PFSK-1 (cell line): ENCODE measurements around the gene RGP1.

Experiments used
- POLR2AphosphoS5 ChIP-seq: IDR thresholded peaks from 2 replicates; pipeline ENCODE4 v1.6.1; 2012; ENCODE audit warnings: low read depth, mild to moderate bottlenecking, control low read depth, low read length, moderate library complexity
- REST ChIP-seq, 2 experiments: IDR thresholded peaks; 2 replicates each; pipeline versions ENCODE4 v1.6.1 to v1.8.0; 2011 to 2012; ENCODE audit warnings: low read depth in 2 of 2, low read length in 2 of 2, control low read depth in 1 of 2, inconsistent platforms in 1 of 2, mild to moderate bottlenecking in 1 of 2, moderate library complexity in 1 of 2; ENCODE audit not compliant: insufficient read depth in 1 of 2

- no peak for TF ChIP-seq POLR2AphosphoS5
- TF ChIP-seq REST (IDR thresholded peaks at IDR 0.05; ENCODE audit: insufficient read depth in 1 of 2, low read depth in 2 of 2, low read length in 2 of 2), result no peak
These were observed 10.9 kb upstream of the RGP1 start for GRCh38 chr9:35738186-35738585.
